AG04449 (cell line): ENCODE data around the gene FUBP3.
A peak's percentile ranks its signal among the peaks of the same experiment; 100 is the strongest.

Experiments
- CTCF ChIA-PET: fragments of 350-600 bp; formaldehyde crosslinking; extraction: SDS; loops from one replicate; lab custom pipeline; 2021; ENCODE audit warnings: antibody characterized with exemption; lab: Yijun Ruan, JAX
- POLR2A ChIA-PET: fragments of 400-600, 350-600 bp; formaldehyde crosslinking; extraction: SDS; loops from one replicate; lab custom pipeline; 2020; ENCODE audit warnings: antibody characterized with exemption, inconsistent platforms; lab: Yijun Ruan, JAX
- DNase-seq: peaks from one replicate; pipeline ENCODE4 v3.0.0-alpha.2; 2010; ENCODE audit warnings: low read depth, low spot score
- H3K4me3 ChIP-seq: 2 replicates; pipeline ENCODE4 v1.5.1; 2011; ENCODE audit warnings: low read depth, mild to moderate bottlenecking, control low read depth, low read length
- TF ChIP-seq, protein P1 (sequence below): IDR thresholded peaks from one replicate; pipeline ENCODE4 v1.5.1; 2011; ENCODE audit warnings: mild to moderate bottlenecking, moderate library complexity, low read length, control low read depth, inconsistent platforms; ENCODE audit not compliant: insufficient read depth; ENCODE audit errors: missing control alignments

The FUBP3 gene

DNA sequence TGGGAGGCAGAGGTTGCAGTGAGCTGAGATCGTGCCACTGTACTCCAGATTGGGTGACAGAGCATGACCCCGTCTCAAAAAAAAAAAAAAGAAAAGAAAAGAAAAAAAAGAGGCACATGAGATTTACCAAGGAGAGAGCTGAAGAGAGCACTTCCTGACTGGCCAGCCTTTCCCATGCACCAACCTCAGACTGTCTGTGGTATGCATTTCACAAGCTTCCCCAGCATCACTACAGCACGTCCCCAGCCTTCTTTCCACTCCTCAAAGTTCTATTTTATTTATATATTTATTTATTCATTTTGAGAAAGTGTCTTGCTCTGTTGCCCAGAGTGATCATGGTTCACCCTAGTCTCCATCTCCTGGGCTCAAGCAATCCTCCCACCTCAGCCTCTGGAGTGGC, 13.6 kb upstream of the FUBP3 start:
- ChIA-PET CTCF (no interaction called here), POLR2A (no interaction called here)
- no peak overlapping the region for H3K4me3 ChIP-seq
- DNase-seq: no peak
- TF ChIP-seq, protein P1, sequence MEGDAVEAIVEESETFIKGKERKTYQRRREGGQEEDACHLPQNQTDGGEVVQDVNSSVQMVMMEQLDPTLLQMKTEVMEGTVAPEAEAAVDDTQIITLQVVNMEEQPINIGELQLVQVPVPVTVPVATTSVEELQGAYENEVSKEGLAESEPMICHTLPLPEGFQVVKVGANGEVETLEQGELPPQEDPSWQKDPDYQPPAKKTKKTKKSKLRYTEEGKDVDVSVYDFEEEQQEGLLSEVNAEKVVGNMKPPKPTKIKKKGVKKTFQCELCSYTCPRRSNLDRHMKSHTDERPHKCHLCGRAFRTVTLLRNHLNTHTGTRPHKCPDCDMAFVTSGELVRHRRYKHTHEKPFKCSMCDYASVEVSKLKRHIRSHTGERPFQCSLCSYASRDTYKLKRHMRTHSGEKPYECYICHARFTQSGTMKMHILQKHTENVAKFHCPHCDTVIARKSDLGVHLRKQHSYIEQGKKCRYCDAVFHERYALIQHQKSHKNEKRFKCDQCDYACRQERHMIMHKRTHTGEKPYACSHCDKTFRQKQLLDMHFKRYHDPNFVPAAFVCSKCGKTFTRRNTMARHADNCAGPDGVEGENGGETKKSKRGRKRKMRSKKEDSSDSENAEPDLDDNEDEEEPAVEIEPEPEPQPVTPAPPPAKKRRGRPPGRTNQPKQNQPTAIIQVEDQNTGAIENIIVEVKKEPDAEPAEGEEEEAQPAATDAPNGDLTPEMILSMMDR: no peak

- TF ChIP-seq, protein P1: no peak
- ChIA-PET CTCF (no interaction called here), POLR2A (interaction anchor here (0.7 kb wide), 1 partner anchor 522 kb away, joined by 4 read pairs; no protein-coding TSS in a partner anchor)
- H3K4me3 ChIP-seq: no peak overlapping the region
- no peak for DNase-seq
Observed at GRCh38 chr9:130570208-130570607, 9.2 kb upstream of the FUBP3 start.

DNA sequence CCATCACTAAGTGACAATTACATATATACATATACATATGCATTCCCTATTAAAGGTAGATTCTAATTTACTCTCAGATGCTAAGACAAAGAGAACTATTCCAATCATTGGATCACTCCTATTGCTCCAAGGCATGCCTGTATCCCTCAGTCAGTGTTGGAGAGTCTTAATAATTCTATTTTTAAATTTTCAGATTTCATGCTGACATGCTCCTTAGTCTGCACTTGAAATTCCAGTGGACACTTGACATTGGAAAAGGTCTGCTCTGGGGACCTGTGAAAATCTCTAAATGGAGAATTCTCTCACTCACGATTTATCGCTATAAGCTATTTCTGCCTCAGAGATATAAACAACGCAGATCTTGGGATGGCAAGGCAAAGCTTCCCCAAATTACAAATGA, 3.9 kb upstream of the FUBP3 start:
- H3K4me3 ChIP-seq: no peak overlapping the region
- TF ChIP-seq, protein P1: no peak
- ChIA-PET CTCF (no interaction called here), POLR2A (no interaction called here)
- no peak for DNase-seq

DNA sequence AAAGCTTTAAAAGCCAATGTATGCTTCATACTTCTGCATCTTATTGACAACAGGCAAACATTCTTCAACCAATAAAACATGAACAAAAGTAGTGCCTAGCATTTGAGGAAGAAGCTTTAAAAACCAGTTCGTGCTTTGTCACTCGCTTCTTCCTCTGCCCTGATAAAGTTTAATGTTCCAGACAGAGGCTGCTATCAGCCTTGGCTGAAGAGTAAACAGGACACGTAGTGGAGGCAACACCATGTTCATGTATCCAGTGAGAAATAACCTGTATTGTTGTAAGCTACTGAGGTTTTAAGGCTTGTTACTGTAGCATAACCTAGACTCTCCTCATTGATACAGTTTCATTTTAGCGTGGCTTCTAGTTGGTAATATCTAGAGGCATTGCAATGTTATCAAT, 3.2 kb upstream of the FUBP3 start:
- DNase-seq: no peak
- no peak overlapping the region for H3K4me3 ChIP-seq
- TF ChIP-seq, protein P1: no peak
- CTCF ChIA-PET: no interaction called here
- POLR2A ChIA-PET: no interaction called here

DNA sequence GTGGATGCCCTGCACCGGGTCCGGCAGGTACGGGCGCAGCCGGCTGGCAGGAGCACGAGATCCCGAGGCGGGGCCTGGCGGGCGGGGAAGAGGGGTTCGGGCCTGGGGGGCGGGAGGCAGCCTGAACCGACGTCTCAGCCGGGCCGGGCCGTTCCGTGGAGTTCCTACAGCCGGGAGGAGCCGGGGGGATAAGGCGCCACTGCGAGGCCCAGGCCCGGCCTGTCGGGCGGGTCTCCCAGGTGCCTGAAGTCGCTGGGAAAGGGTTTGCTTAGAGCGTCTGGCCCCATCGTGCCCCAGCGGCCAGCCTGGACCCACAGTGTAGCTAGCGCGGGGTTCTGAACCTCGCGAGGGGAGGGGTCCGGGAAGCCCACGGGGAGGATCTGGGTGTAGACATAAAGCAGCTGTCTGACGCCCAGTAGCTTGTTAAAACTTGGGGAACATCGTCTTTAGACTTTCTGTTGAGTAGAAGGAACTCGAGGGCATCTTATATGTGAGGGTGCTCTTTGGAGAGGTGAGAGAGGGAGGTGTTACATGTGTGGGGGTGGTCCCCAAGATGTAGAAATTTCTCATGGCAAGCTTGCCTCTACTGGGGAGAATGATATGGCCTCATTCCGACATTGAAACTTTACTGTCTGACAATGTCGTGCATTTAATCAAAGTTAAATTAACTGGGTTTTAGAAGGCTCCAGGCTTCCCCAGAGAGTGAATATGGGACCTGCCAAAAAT, 524 bp downstream of the FUBP3 start:
- CTCF ChIA-PET: interaction anchor here (0.8 to 1.1 kb wide), 2 partner anchors 45 to 105 kb away, joined by 3 read pairs; no protein-coding TSS in a partner anchor
- H3K4me3 ChIP-seq: peak overlapping the region; percentile 71
- no peak for DNase-seq
- TF ChIP-seq, protein P1: no peak
- POLR2A ChIA-PET: interaction anchor here (0.7 kb wide), 1 partner anchor 102 kb away, joined by 4 read pairs; no protein-coding TSS in a partner anchor

GRCh38 chr9:130581766-130582165, 2.4 kb downstream of the FUBP3 start:
- no peak overlapping the region for H3K4me3 ChIP-seq
- ChIA-PET POLR2A (no interaction called here), CTCF (interaction anchor here (0.8 kb wide), 1 partner anchor 51 kb away, joined by 3 read pairs; no protein-coding TSS in a partner anchor)
- TF ChIP-seq, protein P1: no peak
- no peak for DNase-seq
